Mesenchymal stem cell (in vitro differentiated cells and primary cell): ENCODE results near the gene MIA.
A peak's percentile ranks its signal among the peaks of the same experiment; 100 is the strongest.

Source experiments
- DNase-seq: peaks from one replicate; pipeline ENCODE4 v3.0.0-alpha.2; 2013
- H2AFZ ChIP-seq: one replicate; pipeline ENCODE4 v1.6.1; 2013; ENCODE audit warnings: low read depth, mild to moderate bottlenecking, control low read depth, inconsistent platforms, low read length, moderate library complexity
- H2AK5ac ChIP-seq: 2 replicates; pipeline ENCODE4 v1.6.1; 2013; ENCODE audit warnings: low read length, moderate library complexity, mild to moderate bottlenecking, inconsistent platforms; ENCODE audit not compliant: severe bottlenecking
- H2BK120ac ChIP-seq: one replicate; pipeline ENCODE4 v1.6.1; 2013; ENCODE audit warnings: low read depth, mild to moderate bottlenecking, inconsistent platforms, low read length, moderate library complexity
- H2BK12ac ChIP-seq, 2 experiments: one replicate each; pipeline ENCODE4 v1.6.1; 2013; ENCODE audit warnings: inconsistent platforms in 2 of 2, low read length in 2 of 2, mild to moderate bottlenecking in 2 of 2, moderate library complexity in 2 of 2, control low read depth in 1 of 2
- H2BK15ac ChIP-seq: one replicate; pipeline ENCODE4 v1.6.1; 2013; ENCODE audit warnings: mild to moderate bottlenecking, low read depth, inconsistent platforms; ENCODE audit not compliant: poor library complexity, severe bottlenecking
- H2BK5ac ChIP-seq: 2 replicates; pipeline ENCODE4 v1.6.1; 2013; ENCODE audit warnings: low read depth, mild to moderate bottlenecking, low read length, control low read depth, inconsistent platforms; ENCODE audit not compliant: poor library complexity, severe bottlenecking
- H3K14ac ChIP-seq, 2 experiments: one replicate each; pipeline ENCODE4 v1.6.1; 2013; ENCODE audit warnings: inconsistent platforms in 2 of 2, low read length in 2 of 2, control low read depth in 1 of 2, mild to moderate bottlenecking in 1 of 2, moderate library complexity in 1 of 2
- H3K18ac ChIP-seq, 2 experiments: one replicate each; pipeline ENCODE4 v1.6.1; 2013; ENCODE audit warnings: inconsistent platforms in 2 of 2, low read length in 2 of 2, control low read depth in 1 of 2, low read depth in 1 of 2, mild to moderate bottlenecking in 1 of 2
- H3K23ac ChIP-seq, 2 experiments: one replicate each; pipeline ENCODE4 v1.6.1; 2013; ENCODE audit warnings: inconsistent platforms in 2 of 2, low read length in 2 of 2, mild to moderate bottlenecking in 2 of 2, moderate library complexity in 2 of 2, control low read depth in 1 of 2
- H3K27ac ChIP-seq: 2 replicates; pipeline ENCODE4 v1.5.1; 2013; ENCODE audit warnings: mild to moderate bottlenecking, moderate library complexity, low read length, control low read depth, inconsistent platforms; ENCODE audit not compliant: poor library complexity, severe bottlenecking
- H3K27me3 ChIP-seq, 2 experiments: 2 replicates each; pipeline versions ENCODE4 v1.6.1 to v1.7.0; 2013; ENCODE audit warnings: low read length in 2 of 2, mild to moderate bottlenecking in 2 of 2, moderate library complexity in 2 of 2, control low read depth in 1 of 2, inconsistent platforms in 1 of 2; ENCODE audit not compliant: control insufficient read depth in 1 of 2, insufficient read depth in 1 of 2
- H3K36me3 ChIP-seq, 2 experiments: 2 replicates each; pipeline versions ENCODE4 v1.6.1 to v1.7.0; 2013; ENCODE audit warnings: low read length in 2 of 2, control low read depth in 1 of 2, inconsistent platforms in 1 of 2, low read depth in 1 of 2, mild to moderate bottlenecking in 1 of 2; ENCODE audit not compliant: insufficient read depth in 2 of 2, control insufficient read depth in 1 of 2
- H3K4ac ChIP-seq, 2 experiments: one replicate each; pipeline ENCODE4 v1.6.1; 2013; ENCODE audit warnings: inconsistent platforms in 2 of 2, low read length in 2 of 2, mild to moderate bottlenecking in 2 of 2, moderate library complexity in 2 of 2, control low read depth in 1 of 2, low read depth in 1 of 2
- H3K4me1 ChIP-seq: 2 replicates; pipeline ENCODE4 v1.6.1; 2013; ENCODE audit warnings: low read depth, low read length, control low read depth; ENCODE audit not compliant: control insufficient read depth, insufficient read depth
- H3K4me2 ChIP-seq: 2 replicates; pipeline ENCODE4 v1.6.1; 2013; ENCODE audit warnings: low read length, mild to moderate bottlenecking, inconsistent platforms; ENCODE audit not compliant: poor library complexity, severe bottlenecking
- H3K4me3 ChIP-seq, 2 experiments: 2 replicates each; pipeline versions ENCODE4 v1.5.1 to v1.7.0; 2013; ENCODE audit warnings: low read length in 2 of 2, mild to moderate bottlenecking in 2 of 2, control low read depth in 1 of 2, low read depth in 1 of 2; ENCODE audit not compliant: insufficient read depth in 1 of 2
- H3K79me1 ChIP-seq: replicated peaks from 2 replicates; pipeline ENCODE4 v1.6.1; 2013; ENCODE audit warnings: mild to moderate bottlenecking, control low read depth, low read length, inconsistent platforms; ENCODE audit not compliant: poor library complexity, severe bottlenecking
- H3K9ac ChIP-seq: 2 replicates; pipeline ENCODE4 v1.7.0; 2013; ENCODE audit warnings: mild to moderate bottlenecking, low read length, moderate library complexity
- H3K9me3 ChIP-seq: 2 replicates; pipeline ENCODE4 v1.7.0; 2013; ENCODE audit warnings: mild to moderate bottlenecking, low read length; ENCODE audit not compliant: control insufficient read depth
- H4K8ac ChIP-seq: one replicate; pipeline ENCODE4 v1.6.1; 2013; ENCODE audit warnings: inconsistent platforms, mild to moderate bottlenecking, low read length, moderate library complexity
- H4K91ac ChIP-seq: one replicate; pipeline ENCODE4 v1.6.1; 2013; ENCODE audit warnings: mild to moderate bottlenecking, low read length, inconsistent platforms
- WGBS: methylation state at CpG from one replicate; pipeline ENCODE4 v1.1.7; 2013; ENCODE audit warnings: mixed read lengths; 5-methylcytosine and 5-hydroxymethylcytosine counted together

The MIA gene

DNA sequence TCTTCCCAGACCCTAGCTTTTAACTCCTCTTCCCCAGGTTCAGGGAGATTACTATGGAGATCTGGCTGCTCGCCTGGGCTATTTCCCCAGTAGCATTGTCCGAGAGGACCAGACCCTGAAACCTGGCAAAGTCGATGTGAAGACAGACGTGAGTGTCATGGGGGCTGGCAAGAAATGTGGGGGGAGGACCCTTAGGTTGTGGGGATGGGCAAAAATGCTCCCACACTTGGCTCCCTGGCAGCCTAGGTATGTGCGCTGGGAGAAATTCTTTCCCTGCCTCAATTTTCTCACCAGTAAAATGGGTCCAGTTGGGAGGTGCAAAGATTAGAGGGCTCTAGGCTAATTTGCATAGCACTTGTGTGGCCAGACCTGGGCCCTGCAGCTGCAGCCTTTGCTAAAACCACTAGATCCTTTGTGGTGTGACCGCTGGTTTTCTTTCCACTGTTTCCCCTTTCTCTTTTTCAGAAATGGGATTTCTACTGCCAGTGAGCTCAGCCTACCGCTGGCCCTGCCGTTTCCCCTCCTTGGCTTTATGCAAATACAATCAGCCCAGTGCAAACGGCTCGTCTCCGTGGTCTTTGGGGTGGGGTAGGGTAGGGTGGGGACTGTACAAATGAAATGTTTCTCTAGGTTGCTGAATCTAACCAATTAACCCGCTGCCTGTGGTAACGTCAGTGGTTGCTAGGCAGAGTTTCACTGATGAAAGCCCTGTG lies 1.8 kb downstream of the MIA start:
- Histone ChIP-seq H3K4me3 (peak overlapping the region; percentile 34 to 86), H3K79me1 (peaks cover 11% of the 10 kb centered on the region), H3K4me1 (peaks cover 9% of the 10 kb centered on the region)

DNA sequence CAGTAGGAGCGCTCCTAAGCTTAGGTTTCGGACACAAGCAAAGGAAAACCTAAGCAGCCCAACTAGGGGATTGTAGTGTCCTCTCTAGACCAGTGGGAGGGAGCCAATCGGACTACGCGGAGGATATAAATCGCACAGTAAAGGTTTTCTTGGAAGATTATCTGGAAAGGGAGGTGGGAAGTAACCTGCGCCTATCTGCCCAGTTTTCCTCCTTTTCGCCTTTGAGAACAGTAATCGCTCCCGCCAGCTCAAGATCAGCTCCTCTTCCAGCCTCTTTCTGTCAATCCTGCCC lies 2.3 kb downstream of the MIA start:
- Histone ChIP-seq H2BK120ac (peak overlapping the region; percentile 94), H4K8ac (peak overlapping the region; percentile 97), H3K27ac (peak overlapping the region; percentile 99), H3K4ac (peak overlapping the region; percentile 90 to 97), H3K4me2 (peak overlapping the region; percentile 80), H4K91ac (peak overlapping the region; percentile 79), H2BK15ac (peak overlapping the region; percentile 84), H3K18ac (peak overlapping the region; percentile 75 to 91), H2BK5ac (peak overlapping the region; percentile 94), H2BK12ac (peak overlapping the region in 1 of 2 experiments; percentile 4), H2AFZ (no peak overlapping the region), H3K23ac (no peak overlapping the region), H3K27me3 (no peaks in the 10 kb centered on the region), H3K79me1 (peaks cover 11% of the 10 kb centered on the region), H3K9ac (peak overlapping the region; percentile 94), H3K14ac (no peak overlapping the region), H3K4me3 (peak overlapping the region; percentile 34 to 86), H3K4me1 (peaks cover 9% of the 10 kb centered on the region), H3K9me3 (no peaks in the 10 kb centered on the region), H3K36me3 (no peaks in the 10 kb centered on the region), H2AK5ac (peak overlapping the region; percentile 39)
- WGBS: 0% methylated on average over 10 of the region's 10 CpGs
- no peak for DNase-seq

More for the DNA sequence above, 1.8 kb downstream of the MIA start:
- H3K27ac ChIP-seq: peak overlapping the region; percentile 99
- 19% methylated on average over 13 of the region's 13 CpGs for WGBS
- no peak overlapping the region for H2BK5ac ChIP-seq
- H3K23ac ChIP-seq: no peak overlapping the region
- H3K14ac ChIP-seq: no peak overlapping the region
- peak overlapping the region in 1 of 2 experiments; percentile 37 for H2BK12ac ChIP-seq
- no peak overlapping the region for H2AFZ ChIP-seq
- no peaks in the 10 kb centered on the region for H3K9me3 ChIP-seq
- peak overlapping the region; percentile 94 for H2BK120ac ChIP-seq
- H3K4me2 ChIP-seq: peak overlapping the region; percentile 80
- H4K8ac ChIP-seq: peak overlapping the region; percentile 97
- H2BK15ac ChIP-seq: no peak overlapping the region
- H3K18ac ChIP-seq: peak overlapping the region; percentile 75 to 91
- peak overlapping the region; percentile 44 to 97 for H3K4ac ChIP-seq
- H3K9ac ChIP-seq: peak overlapping the region; percentile 94
- H3K36me3 ChIP-seq: no peaks in the 10 kb centered on the region
- H3K27me3 ChIP-seq: no peaks in the 10 kb centered on the region
- DNase-seq: peak; percentile 98
- H4K91ac ChIP-seq: no peak overlapping the region
- H2AK5ac ChIP-seq: peak overlapping the region; percentile 43

DNA sequence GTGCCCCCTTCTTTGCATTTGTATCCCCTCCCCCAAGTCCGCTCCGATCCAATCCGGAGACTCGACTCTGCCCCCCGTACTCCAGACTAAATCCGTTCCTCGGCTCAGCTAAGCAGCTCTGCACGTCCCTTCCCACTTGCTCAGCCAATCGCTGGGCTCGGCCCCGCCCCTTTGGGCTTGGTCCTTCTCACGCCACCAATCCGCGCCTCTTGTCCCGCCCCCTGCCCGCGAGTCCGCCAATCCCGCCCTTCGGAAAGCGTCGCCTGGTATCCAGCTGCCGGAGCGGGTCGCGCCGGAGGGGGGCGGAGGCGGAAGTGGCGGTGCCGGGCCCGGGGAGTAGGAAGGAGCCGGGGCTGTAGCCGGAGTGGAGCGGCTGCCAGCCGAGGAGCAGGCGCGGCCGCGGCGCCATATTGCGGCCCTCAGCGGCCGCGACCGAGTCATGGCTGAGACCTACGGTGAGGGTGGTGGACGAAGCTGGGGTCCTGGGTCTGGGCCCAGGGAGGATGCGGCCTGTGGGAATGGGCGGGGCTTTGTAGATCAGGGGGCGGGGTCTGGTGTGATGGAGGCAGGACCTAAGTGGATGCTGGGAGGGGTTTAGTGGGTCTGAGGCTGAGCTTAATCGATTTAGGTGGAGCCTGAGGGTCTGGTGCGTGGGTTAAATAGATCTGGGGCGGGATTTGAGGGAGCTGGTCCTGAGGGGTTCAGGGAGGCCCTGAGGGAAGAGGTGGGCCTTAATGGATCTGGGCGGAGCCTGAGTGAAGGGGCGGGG lies 2.8 kb downstream of the MIA start, which contains the start of gene RAB4B:
Gene RAB4B (plus strand): TSS at position 311 of the 769 bp plus-strand sequence. CDS start 129 bp downstream, at position 440.
- Histone ChIP-seq H3K4ac (peak within 1 kb of the TSS; percentile 95 to 97), H3K79me1 (peaks cover 11% of the 10 kb centered on the region), H4K91ac (peak within 1 kb of the TSS; percentile 93), H2BK15ac (peak within 1 kb of the TSS; percentile 99), H3K27me3 (no peaks in the 10 kb centered on the region), H3K36me3 (no peaks in the 10 kb centered on the region), H3K9ac (peak within 1 kb of the TSS; percentile 94), H3K4me1 (peaks cover 9% of the 10 kb centered on the region), H3K4me3 (peak within 1 kb of the TSS; percentile 85 to 86), H3K18ac (peak within 1 kb of the TSS; percentile 93 to 97), H3K9me3 (no peaks in the 10 kb centered on the region), H3K27ac (peak within 1 kb of the TSS; percentile 99), H4K8ac (peak within 1 kb of the TSS; percentile 97), H3K4me2 (peak within 1 kb of the TSS; percentile 80), H2BK120ac (peak within 1 kb of the TSS; percentile 94), H2BK12ac (peak within 1 kb of the TSS in 1 of 2 experiments; percentile 46), H3K23ac (no peak within 1 kb of the TSS), H2AK5ac (peak within 1 kb of the TSS; percentile 40), H2AFZ (peak within 1 kb of the TSS; percentile 65), H2BK5ac (peak within 1 kb of the TSS; percentile 97), H3K14ac (peak within 1 kb of the TSS in 1 of 2 experiments; percentile 92)
- under 1% methylated on average over 56 of the region's 56 CpGs for WGBS
- DNase-seq: peak; percentile 100
